ENCODE data around the gene EIF4E2.

Gene EIF4E2

DNA sequence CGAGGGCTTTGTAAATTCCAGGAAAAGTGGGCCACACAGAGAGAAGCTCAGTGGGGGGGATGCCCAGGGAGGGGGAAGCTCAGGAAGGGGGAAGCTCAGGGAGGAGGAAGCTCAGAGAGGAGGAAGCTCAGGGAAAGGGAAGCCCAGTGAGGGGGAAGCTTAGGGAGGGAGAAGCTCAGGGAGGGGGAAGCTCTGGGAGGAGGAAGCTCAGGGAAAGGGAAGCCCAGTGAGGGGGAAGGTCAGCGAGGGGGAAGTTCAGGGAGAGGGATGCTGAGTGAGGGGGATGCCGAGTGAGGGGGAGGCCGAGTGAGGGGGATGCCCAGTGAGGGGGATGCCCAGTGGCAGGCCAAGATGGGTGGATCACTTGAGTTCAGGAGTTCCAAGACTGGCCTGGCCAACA is 11.8 kb upstream of the EIF4E2 start:
- Mint-ChIP-seq H3K27me3 (ENCODE audit: low read depth) (peaks cover 10% of the 10 kb centered on the region), H3K36me3 (ENCODE audit: low read depth) (no peaks in the 10 kb centered on the region), H3K4me1 (ENCODE audit: low read depth) (peaks cover 4% of the 10 kb centered on the region), H3K27ac (no peak overlapping the region), H3K4me3 (no peak overlapping the region), H3K9me3 (peaks cover 7% of the 10 kb centered on the region)
- no peak for DNase-seq (ENCODE audit: low spot score)

DNA sequence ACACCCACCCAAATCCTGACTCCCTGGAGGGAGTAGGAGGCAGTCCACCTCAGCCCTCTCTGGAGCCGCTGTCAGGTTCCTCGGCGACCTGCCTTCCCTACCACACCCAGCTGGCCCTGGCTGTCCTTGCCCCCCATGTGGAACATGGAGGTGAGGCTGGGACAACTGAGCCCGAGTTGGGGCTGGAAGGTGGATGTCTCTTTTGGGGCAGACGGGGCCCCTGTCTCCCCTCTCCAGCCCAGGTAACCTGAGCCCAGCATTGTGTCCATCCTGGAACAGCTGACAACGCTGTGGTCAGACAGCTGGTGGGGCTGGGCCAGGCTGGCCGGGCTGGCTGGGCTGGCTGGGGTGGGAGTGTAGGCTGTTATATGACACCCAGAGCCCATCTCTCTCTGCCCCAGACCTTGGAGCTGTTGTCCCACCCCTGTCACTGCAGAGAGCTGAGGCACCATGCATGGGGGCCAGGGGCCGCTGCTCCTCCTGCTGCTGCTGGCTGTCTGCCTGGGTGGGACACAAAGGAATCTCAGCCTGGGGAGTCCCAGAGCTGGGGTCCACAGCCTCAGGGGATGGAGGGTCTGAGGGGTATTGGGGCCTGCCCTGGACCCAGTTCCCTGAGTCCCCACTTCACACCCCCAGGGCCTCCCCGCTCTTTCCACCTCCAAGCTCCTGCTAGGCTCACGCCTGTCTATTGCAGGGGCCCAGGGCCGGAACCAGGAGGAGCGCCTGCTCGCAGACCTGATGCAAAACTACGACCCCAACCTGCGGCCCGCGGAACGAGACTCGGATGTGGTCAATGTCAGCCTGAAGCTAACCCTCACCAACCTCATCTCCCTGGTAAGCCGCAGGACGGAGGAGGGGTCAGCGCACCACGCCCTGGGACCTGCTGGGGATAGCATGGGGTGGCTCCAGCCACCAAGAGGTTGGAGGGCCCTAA is 10.9 kb upstream of the EIF4E2 start, which contains the start of gene CHRNG:
Gene CHRNG (plus strand): TSS at position 395 of the 934 bp plus-strand sequence. CDS start 56 bp downstream, at position 451.
- Mint-ChIP-seq H3K4me3 (no peak within 1 kb of the TSS), H3K9me3 (peaks cover 7% of the 10 kb centered on the region), H3K36me3 (ENCODE audit: low read depth) (no peaks in the 10 kb centered on the region), H3K27me3 (ENCODE audit: low read depth) (peaks cover 10% of the 10 kb centered on the region), H3K27ac (no peak within 1 kb of the TSS), H3K4me1 (ENCODE audit: low read depth) (peaks cover 4% of the 10 kb centered on the region)
- DNase-seq (ENCODE audit: low spot score): no peak

GRCh38 chr2:232540441-232541041 is 9.9 kb upstream of the EIF4E2 start:
- Mint-ChIP-seq H3K9me3 (peaks cover 7% of the 10 kb centered on the region), H3K36me3 (ENCODE audit: low read depth) (no peaks in the 10 kb centered on the region), H3K4me1 (ENCODE audit: low read depth) (peaks cover 4% of the 10 kb centered on the region), H3K27me3 (ENCODE audit: low read depth) (peaks cover 10% of the 10 kb centered on the region), H3K4me3 (no peak overlapping the region), H3K27ac (no peak overlapping the region)
- DNase-seq (ENCODE audit: low spot score): no peak

- H3K9me3 Mint-ChIP-seq: peaks cover 4% of the 10 kb centered on the region
- H3K4me1 Mint-ChIP-seq (ENCODE audit: low read depth): peaks cover 4% of the 10 kb centered on the region
- H3K4me3 Mint-ChIP-seq: no peak overlapping the region
- DNase-seq (ENCODE audit: low spot score): no peak
- peaks cover 10% of the 10 kb centered on the region for H3K27me3 Mint-ChIP-seq (ENCODE audit: low read depth)
- H3K36me3 Mint-ChIP-seq (ENCODE audit: low read depth): peaks cover under 1% of the 10 kb centered on the region
- H3K27ac Mint-ChIP-seq: no peak overlapping the region
These were observed 9.1 kb upstream of the EIF4E2 start for GRCh38 chr2:232541195-232541960.

- H3K4me1 Mint-ChIP-seq (ENCODE audit: low read depth): peaks cover 4% of the 10 kb centered on the region
- H3K4me3 Mint-ChIP-seq: no peak overlapping the region
- H3K27me3 Mint-ChIP-seq (ENCODE audit: low read depth): peaks cover 10% of the 10 kb centered on the region
- peaks cover 3% of the 10 kb centered on the region for H3K36me3 Mint-ChIP-seq (ENCODE audit: low read depth)
- no peak overlapping the region for H3K27ac Mint-ChIP-seq
- H3K9me3 Mint-ChIP-seq: no peaks in the 10 kb centered on the region
- DNase-seq (ENCODE audit: low spot score): no peak
These were observed 8.4 kb upstream of the EIF4E2 start for GRCh38 chr2:232541961-232542714.

GRCh38 chr2:232542715-232543467 is 7.6 kb upstream of the EIF4E2 start:
- H3K4me1 Mint-ChIP-seq (ENCODE audit: low read depth): peaks cover 9% of the 10 kb centered on the region

DNA sequence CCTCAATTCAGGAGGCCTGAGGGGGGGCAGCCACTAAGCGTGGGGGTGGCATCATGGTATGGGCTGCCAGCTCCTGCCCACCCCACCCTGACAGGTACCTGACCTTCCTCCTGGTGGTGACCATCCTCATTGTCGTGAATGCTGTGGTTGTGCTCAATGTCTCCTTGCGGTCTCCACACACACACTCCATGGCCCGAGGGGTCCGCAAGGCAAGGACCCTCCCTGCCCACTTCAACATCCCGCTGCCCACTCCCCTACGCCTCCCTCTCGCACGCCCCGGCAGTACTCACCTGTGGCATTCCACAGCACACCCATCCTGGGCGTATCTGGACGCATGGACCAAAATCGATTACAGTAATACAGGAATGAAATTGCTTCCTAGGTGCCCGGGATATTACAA is 7.0 kb upstream of the EIF4E2 start:
- Mint-ChIP-seq H3K27me3 (ENCODE audit: low read depth) (peaks cover 3% of the 10 kb centered on the region), H3K4me3 (no peak overlapping the region), H3K9me3 (peaks cover 2% of the 10 kb centered on the region), H3K36me3 (ENCODE audit: low read depth) (peaks cover 12% of the 10 kb centered on the region), H3K27ac (no peak overlapping the region), H3K4me1 (ENCODE audit: low read depth) (peaks cover 7% of the 10 kb centered on the region)
- no peak for DNase-seq (ENCODE audit: low spot score)

More at GRCh38 chr2:232542715-232543467, 7.6 kb upstream of the EIF4E2 start:
- no peaks in the 10 kb centered on the region for H3K9me3 Mint-ChIP-seq
- no peak overlapping the region for H3K4me3 Mint-ChIP-seq
- peaks cover 6% of the 10 kb centered on the region for H3K36me3 Mint-ChIP-seq (ENCODE audit: low read depth)
- DNase-seq (ENCODE audit: low spot score): no peak
- H3K27me3 Mint-ChIP-seq (ENCODE audit: low read depth): peaks cover 9% of the 10 kb centered on the region
- no peak overlapping the region for H3K27ac Mint-ChIP-seq

DNA sequence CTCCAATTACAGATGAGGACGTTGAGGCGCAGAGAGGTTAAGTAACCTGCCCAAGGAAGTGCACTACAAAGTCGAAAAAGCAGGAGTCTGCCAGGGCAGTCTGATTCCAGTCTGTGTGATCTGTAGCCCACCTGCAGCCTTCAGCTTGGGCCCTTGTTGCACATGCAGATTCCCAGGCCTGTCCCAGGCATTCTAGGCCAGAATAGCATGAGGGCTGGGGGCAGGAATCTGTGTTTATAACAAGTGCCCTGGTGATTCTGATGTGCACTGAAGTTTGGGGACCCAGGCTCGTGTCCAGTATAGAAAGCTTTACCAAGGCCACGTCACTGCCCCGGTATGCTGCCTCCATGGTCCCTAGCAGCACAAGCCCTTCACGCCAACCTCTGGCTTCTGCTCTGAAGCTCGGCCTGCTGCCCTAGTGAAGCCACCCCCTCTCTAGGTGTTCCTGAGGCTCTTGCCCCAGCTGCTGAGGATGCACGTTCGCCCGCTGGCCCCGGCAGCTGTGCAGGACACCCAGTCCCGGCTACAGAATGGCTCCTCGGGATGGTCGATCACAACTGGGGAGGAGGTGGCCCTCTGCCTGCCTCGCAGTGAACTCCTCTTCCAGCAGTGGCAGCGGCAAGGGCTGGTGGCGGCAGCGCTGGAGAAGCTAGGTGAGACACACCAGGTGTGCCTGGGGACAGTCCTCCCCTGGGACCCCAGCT is 6.4 kb upstream of the EIF4E2 start:
- peaks cover 12% of the 10 kb centered on the region for H3K4me1 Mint-ChIP-seq (ENCODE audit: low read depth)
- DNase-seq (ENCODE audit: low spot score): no peak

DNA sequence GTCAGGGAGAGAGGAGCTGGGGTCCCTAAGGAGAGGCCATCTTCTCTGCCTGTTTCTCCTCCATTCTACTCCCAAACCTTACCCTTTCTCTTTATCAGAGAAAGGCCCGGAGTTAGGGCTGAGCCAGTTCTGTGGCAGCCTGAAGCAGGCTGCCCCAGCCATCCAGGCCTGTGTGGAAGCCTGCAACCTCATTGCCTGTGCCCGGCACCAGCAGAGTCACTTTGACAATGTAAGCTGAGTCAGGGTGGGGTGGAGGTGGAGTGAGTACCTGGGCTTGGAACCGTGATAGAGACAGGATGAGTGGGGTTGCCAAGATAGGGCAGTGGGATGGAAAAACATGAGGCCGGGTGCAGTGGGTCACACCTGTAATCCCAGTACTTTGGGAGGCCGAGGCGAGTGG is 5.8 kb upstream of the EIF4E2 start:
- H3K4me1 Mint-ChIP-seq (ENCODE audit: low read depth): peaks cover 17% of the 10 kb centered on the region
- H3K4me3 Mint-ChIP-seq: no peak overlapping the region
- no peaks in the 10 kb centered on the region for H3K27me3 Mint-ChIP-seq (ENCODE audit: low read depth)
- H3K36me3 Mint-ChIP-seq (ENCODE audit: low read depth): peaks cover 21% of the 10 kb centered on the region
- no peak for DNase-seq (ENCODE audit: low spot score)
- H3K9me3 Mint-ChIP-seq: peaks cover 6% of the 10 kb centered on the region
- H3K27ac Mint-ChIP-seq: no peak overlapping the region

More for the DNA sequence above, 6.4 kb upstream of the EIF4E2 start:
- Mint-ChIP-seq H3K36me3 (ENCODE audit: low read depth) (peaks cover 18% of the 10 kb centered on the region), H3K27ac (no peak overlapping the region), H3K27me3 (ENCODE audit: low read depth) (no peaks in the 10 kb centered on the region), H3K9me3 (peaks cover 6% of the 10 kb centered on the region), H3K4me3 (no peak overlapping the region)

- Mint-ChIP-seq H3K4me1 (ENCODE audit: low read depth) (peaks cover 18% of the 10 kb centered on the region), H3K36me3 (ENCODE audit: low read depth) (peaks cover 22% of the 10 kb centered on the region), H3K27me3 (ENCODE audit: low read depth) (no peaks in the 10 kb centered on the region), H3K27ac (no peak overlapping the region), H3K4me3 (no peak overlapping the region), H3K9me3 (peaks cover 6% of the 10 kb centered on the region)
- no peak for DNase-seq (ENCODE audit: low spot score)
These were observed 4.7 kb upstream of the EIF4E2 start for GRCh38 chr2:232545511-232546375.

DNA sequence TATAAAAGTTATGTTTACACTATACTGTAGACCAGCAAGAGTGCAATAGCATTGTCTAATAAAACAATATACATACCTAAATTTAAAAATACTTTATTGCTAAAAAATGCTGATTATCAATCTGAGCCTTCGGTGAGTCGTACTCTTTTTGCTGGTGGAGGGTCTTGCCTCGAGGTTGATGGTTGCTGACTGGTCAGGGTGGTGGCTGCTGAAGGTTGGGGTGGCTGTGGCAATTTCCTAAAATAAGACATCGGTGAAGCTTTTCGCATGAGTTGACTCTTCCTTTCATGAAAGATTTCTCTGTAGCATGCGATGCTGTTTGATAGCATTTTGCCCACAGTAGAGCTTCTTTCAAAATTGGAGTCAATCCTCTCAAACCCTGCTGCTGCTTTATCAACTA is 2.5 kb upstream of the EIF4E2 start:
- Mint-ChIP-seq H3K4me1 (ENCODE audit: low read depth) (peaks cover 32% of the 10 kb centered on the region), H3K27me3 (ENCODE audit: low read depth) (no peaks in the 10 kb centered on the region), H3K27ac (no peak overlapping the region), H3K9me3 (peaks cover 6% of the 10 kb centered on the region), H3K36me3 (ENCODE audit: low read depth) (peaks cover 34% of the 10 kb centered on the region), H3K4me3 (no peak overlapping the region)
- no peak for DNase-seq (ENCODE audit: low spot score)
